Prostate gland (tissue), 2 donors: ENCODE results near the gene LNX2.

ENCODE experiments used
- POLR2A ChIP-seq: fragments of 450-650 bp; IDR thresholded peaks from one replicate; pipeline ENCODE4 v1.6.1; 2016; ENCODE audit warnings: antibody characterized with exemption, mild to moderate bottlenecking
- TF ChIP-seq, protein P1 (sequence below), 4 experiments: fragments of 200-600 bp in 2 of 4; fragments of 450-650 bp in 2 of 4; sonication (generic) in 2 of 4; IDR thresholded peaks; 1 replicate in 3 of 4; 2 replicates in 1 of 4; pipeline ENCODE4 v1.5.1; 2016 to 2019; ENCODE audit warnings: antibody characterized with exemption in 4 of 4, mild to moderate bottlenecking in 2 of 4, moderate library complexity in 2 of 4

DNA sequence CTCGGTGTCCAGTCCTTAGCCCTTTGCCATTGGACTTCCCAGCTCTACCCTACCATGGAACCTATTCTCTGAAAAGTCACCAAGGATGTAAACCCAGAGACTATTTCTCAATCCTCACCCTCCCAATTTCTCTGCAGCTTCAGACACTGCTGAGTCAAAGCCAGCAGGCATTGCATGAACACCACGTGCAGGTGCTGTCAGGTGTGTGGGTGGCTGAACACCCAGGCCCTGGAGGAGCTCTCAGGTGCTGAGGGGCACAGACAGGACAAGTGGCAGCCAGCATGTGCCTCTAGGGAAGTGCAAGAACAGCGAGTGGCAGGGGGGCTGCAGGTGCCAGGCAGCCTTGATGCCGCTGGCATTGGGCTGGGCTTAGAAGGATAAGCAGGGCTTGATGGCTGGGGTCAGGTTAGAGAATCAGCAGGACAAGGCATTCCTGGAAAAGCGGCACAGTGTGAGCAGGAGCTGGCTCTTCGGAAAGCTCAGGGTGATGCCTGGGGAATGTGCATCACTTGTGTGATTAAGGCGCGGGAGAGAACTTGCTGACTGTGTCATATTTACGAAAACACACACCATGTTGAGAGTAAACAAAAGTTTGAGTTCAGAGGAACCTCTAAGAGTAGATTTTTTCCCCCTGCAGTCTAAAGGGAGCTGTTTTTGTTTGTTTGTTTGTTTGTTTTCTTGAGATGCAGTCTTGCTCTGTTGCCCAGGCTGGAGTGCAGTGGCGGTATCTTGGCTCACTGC, 83.8 kb downstream of the LNX2 start:
- no peak for TF ChIP-seq POLR2A
- TF ChIP-seq, protein P1, sequence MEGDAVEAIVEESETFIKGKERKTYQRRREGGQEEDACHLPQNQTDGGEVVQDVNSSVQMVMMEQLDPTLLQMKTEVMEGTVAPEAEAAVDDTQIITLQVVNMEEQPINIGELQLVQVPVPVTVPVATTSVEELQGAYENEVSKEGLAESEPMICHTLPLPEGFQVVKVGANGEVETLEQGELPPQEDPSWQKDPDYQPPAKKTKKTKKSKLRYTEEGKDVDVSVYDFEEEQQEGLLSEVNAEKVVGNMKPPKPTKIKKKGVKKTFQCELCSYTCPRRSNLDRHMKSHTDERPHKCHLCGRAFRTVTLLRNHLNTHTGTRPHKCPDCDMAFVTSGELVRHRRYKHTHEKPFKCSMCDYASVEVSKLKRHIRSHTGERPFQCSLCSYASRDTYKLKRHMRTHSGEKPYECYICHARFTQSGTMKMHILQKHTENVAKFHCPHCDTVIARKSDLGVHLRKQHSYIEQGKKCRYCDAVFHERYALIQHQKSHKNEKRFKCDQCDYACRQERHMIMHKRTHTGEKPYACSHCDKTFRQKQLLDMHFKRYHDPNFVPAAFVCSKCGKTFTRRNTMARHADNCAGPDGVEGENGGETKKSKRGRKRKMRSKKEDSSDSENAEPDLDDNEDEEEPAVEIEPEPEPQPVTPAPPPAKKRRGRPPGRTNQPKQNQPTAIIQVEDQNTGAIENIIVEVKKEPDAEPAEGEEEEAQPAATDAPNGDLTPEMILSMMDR (IDR thresholded peaks at IDR 0.05): no peak
